LNCAP (cell line): ENCODE data around the gene SULT1C3.

ENCODE experiments used
- TF ChIP-seq, protein P1 (sequence below): fragments of 450-650 bp; IDR thresholded peaks from 2 replicates; pipeline ENCODE4 v1.5.1; 2017; ENCODE audit warnings: mild to moderate bottlenecking

SULT1C3 gene

DNA sequence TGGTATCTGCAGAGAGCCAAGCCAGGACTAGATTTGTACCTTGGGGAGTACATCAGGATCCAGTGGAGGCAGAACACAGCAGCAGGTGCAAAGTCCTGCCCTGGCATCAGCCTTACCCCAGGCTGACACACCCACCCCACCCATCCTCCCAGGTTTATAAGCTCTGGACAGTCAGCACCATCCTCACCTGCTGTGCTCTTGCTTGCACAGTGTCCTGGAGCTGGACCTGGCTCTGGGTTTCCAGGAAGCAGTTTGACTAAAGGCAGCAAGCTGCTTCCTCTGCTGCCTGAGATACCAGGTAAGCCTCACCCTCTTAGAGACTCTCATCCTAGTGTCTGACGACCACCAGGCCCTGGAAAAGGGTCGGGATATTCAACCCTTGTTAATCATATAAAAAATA, at the start of gene SULT1C3:
Gene SULT1C3, plus strand, starts transcription at position 183 of the 400 bp plus-strand sequence. CDS start 7,227 bp downstream, outside the sequence.
- TF ChIP-seq, protein P1, sequence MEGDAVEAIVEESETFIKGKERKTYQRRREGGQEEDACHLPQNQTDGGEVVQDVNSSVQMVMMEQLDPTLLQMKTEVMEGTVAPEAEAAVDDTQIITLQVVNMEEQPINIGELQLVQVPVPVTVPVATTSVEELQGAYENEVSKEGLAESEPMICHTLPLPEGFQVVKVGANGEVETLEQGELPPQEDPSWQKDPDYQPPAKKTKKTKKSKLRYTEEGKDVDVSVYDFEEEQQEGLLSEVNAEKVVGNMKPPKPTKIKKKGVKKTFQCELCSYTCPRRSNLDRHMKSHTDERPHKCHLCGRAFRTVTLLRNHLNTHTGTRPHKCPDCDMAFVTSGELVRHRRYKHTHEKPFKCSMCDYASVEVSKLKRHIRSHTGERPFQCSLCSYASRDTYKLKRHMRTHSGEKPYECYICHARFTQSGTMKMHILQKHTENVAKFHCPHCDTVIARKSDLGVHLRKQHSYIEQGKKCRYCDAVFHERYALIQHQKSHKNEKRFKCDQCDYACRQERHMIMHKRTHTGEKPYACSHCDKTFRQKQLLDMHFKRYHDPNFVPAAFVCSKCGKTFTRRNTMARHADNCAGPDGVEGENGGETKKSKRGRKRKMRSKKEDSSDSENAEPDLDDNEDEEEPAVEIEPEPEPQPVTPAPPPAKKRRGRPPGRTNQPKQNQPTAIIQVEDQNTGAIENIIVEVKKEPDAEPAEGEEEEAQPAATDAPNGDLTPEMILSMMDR: no peak

DNA sequence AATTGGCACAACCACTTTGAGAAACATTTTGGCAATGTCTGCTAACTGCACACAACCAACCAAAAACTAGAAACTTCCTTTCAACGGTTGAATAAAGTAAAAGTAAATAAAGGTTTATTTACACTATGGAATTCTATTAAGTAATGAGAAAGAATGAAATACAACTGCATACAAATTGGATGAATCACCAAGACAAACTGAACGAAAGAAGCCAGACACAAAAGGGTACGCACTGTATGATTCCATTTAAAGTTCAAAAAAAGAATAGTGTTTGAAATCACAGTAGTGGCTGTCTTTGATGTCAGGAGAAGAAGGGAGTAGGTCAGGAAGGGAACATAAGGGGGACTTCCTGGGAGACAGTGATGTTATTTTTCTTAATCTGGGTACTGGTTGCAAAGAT, 46.5 kb upstream of the SULT1C3 start:
- TF ChIP-seq, protein P1: no peak

DNA sequence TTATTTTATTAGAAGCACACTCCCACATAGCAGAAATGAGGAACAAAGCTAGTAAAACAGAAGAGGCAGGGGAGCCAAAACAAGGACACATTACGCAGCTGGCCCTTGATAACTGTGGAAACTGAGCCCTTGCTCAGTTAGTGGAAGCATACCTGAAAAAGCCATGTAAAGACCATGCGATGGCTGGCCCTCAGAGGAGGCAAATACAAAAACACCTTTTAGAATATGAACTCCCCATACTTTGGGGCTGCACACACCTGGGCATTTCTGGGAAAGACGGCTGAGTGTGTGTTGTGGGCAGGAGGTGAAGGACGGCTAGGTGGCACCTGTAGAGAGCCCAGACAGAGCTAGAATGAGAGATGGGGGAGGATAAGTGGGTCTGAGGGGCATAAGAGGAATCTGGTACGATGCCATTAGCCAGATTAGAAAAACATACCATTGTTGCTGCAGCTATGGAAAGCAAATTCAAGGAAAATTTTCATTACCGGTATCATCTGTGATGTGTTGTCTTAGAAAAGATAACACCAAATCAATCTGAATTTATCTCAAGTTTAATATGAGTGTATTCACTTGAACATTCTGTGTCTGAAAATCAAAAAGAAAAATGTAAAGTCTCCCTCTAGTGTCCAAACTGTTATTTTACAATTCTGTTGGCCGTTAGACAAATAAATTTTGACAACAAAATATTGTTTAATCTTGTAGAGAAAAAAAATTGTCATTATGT, 45.2 kb upstream of the SULT1C3 start:
- TF ChIP-seq, protein P1: peak; percentile 64

DNA sequence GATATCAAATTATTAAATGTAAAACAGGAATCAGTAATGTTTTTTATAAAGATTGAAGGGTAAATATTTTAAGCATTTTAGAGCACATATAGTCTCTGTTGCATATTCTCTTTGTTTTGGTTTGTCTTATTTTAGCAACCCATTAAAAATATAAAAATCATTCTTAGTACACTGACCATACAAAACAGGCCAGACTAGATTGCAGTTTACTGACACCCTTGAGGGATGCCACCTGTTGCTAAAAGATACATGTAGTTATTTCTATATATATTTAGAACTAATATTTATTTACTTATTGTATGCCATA, 44.7 kb upstream of the SULT1C3 start:
- TF ChIP-seq, protein P1: no peak

DNA sequence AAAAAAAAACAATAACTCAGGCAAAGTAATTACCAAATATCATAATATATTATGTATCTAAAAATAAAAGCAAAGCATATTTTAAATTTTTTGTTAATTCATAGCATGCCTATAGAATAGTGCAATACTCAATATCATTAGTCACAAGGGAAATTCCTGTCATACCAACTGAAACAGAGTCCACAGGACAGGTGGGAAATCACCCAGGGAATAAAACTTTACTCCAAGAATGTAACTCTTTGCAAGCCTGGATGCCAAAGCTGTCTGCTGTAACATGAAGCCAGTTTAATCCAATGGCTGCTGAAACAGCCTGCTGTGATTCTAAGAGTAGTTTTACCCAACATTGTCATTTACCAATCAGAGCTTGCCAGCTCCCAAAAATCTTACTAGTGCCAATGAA, 40.0 kb upstream of the SULT1C3 start:
- TF ChIP-seq, protein P1: no peak

DNA sequence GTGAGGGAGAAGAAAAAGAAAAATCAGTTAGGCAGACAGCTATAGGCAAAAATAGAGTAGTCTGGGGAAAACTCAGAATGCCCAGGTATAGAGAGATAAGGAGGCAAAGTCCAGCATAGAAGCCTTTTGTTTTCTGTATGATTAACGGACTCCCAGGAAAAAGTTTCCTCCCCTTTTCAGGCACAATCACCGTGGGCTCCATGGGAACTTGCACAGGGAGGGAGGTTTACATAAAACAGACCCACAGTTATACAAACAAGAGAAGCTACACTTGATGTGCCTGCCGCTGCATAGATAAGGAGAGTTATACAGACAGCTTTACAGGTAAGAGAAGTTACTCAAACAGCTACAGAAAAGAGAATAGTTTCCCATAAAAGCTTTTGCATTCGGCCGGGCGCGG, 39.2 kb upstream of the SULT1C3 start:
- TF ChIP-seq, protein P1: no peak

DNA sequence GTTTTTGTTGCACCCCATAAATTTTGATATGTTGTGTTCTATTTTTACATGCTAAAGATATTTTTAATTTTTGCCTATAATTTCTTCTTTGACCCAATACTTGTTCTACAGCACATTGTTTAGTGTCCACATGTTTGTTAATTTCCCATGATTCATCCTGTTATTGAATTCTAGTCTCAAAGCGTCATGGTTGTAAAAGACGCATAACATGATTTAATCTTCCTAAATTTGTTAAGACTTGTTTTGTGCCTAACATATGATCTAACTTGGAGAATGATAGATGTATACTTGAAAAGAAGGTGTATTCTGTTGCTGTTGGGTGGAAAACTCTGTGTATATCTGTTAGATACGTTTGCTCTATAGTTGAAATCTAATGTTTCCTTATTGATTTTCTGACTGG, 27.1 kb upstream of the SULT1C3 start:
- TF ChIP-seq, protein P1: no peak

DNA sequence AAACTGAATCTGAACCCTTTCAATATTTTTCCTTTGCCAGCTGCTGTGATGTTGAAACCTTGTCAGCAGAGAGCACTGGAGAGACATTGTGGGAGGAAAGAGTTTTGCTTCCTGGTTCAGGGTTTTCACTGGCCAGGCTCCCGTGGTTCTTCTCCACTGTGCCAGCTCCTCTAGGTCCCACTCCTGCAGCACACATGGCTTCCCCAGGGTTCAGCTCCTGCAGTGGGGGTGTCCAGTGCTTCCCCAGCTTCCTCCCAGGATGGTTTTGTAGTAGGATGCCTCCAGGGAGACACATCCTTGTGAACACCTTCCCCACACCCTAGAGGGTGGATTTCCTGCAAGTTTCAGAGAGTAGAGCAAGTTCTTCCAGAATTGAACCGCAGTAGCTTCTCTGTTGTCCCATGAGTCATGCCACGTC, 24.0 kb upstream of the SULT1C3 start:
- TF ChIP-seq, protein P1: peak; percentile 65; the same call in 1 of the 2 replicates
